ENCODE results near the gene CPEB3. TPM values are rescaled to one million over a fixed set of nuclear protein-coding genes. Genes with fewer than 3 reads are reported as not detected.

CPEB3 gene
- total and polyA plus RNA-seq, 2 donors (not counting 1 experiment from before 2014, with no cell fraction given): 0.37 to 0.66 TPM

DNA sequence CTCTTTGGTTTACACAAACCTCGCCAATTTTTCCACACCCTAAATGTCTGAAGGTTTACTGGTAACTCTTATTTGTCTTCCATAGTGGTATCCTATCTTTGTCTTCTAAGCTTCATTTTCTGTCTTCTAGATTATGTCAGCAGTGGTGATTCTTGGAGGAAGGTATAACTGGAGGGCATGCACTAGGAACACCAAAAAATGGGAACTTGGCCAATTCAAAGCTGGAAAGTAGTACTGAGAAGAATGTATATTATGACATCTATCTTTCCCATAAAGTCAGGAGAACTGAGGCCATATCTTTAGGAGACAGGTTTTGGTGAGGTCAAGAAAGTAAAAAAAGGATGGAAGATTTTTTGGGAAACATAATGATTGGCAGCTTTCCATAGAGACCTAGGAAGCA lies 113.3 kb downstream of the CPEB3 start:
- Histone ChIP-seq H3K4me1 (ENCODE audit: control insufficient read depth, extremely low read depth, insufficient read depth, low read length) (no peaks in the 10 kb centered on the region), H3K9ac (ENCODE audit: insufficient read depth, low read length) (no peak overlapping the region), H3K27ac (ENCODE audit: insufficient read depth, low read length) (no peak overlapping the region), H3K4me2 (ENCODE audit: extremely low read depth, insufficient read depth, low read length) (no peak overlapping the region), H3K36me3 (ENCODE audit: control insufficient read depth, insufficient read depth, low read length) (no peaks in the 10 kb centered on the region), H3K79me2 (ENCODE audit: control insufficient read depth, insufficient read depth, low read length) (no peaks in the 10 kb centered on the region), H2AFZ (ENCODE audit: low read length) (no peak overlapping the region), H3K4me3 (replicated peaks in 1 of 4; ENCODE audit: control extremely low read depth in 1 of 4, insufficient read depth in 1 of 4, low read depth in 3 of 4, low read length in 4 of 4) (no peak overlapping the region), H4K20me1 (ENCODE audit: control insufficient read depth, extremely low read depth, insufficient read depth, low read length) (no peaks in the 10 kb centered on the region), H3K27me3 (ENCODE audit: control insufficient read depth, insufficient read depth, low read length) (no peaks in the 10 kb centered on the region), H3K9me3 (ENCODE audit: control insufficient read depth, insufficient read depth, low read depth, low read length) (no peaks in the 10 kb centered on the region)
- no peak for TF ChIP-seq EZH2 (IDR thresholded peaks at IDR 0.05; ENCODE audit: low read length, missing control alignments)
- TF ChIP-seq, protein P1, sequence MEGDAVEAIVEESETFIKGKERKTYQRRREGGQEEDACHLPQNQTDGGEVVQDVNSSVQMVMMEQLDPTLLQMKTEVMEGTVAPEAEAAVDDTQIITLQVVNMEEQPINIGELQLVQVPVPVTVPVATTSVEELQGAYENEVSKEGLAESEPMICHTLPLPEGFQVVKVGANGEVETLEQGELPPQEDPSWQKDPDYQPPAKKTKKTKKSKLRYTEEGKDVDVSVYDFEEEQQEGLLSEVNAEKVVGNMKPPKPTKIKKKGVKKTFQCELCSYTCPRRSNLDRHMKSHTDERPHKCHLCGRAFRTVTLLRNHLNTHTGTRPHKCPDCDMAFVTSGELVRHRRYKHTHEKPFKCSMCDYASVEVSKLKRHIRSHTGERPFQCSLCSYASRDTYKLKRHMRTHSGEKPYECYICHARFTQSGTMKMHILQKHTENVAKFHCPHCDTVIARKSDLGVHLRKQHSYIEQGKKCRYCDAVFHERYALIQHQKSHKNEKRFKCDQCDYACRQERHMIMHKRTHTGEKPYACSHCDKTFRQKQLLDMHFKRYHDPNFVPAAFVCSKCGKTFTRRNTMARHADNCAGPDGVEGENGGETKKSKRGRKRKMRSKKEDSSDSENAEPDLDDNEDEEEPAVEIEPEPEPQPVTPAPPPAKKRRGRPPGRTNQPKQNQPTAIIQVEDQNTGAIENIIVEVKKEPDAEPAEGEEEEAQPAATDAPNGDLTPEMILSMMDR (conservative IDR thresholded peaks at IDR 0.05 in 1 of 2, IDR thresholded peaks at IDR 0.05 in 1 of 2; ENCODE audit: low read depth in 1 of 2, low read length in 2 of 2): no peak
- DNase-seq (ENCODE audit: low read depth in 2 of 2): no peak

DNA sequence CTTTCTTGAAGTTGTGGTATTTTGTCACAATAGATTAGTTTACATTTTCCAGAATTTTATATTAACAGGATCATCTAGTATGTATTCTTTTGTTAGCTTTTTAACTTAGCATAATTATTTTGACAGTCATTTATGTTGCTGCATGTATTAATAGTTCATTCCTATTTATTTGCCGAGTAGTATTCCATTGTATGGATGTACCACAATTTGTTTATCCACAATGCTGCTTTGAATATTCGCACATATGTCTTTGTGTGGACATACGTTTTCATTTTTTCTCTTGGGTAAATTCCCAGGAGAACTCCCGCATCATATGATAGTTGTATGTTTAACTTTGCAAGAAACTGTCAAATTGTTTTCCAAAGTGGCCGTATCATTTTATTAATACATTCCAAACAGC lies 115.7 kb downstream of the CPEB3 start:
- TF ChIP-seq, protein P1 (conservative IDR thresholded peaks at IDR 0.05 in 1 of 2, IDR thresholded peaks at IDR 0.05 in 1 of 2; ENCODE audit: low read depth in 1 of 2, low read length in 2 of 2): no peak
- TF ChIP-seq EZH2 (IDR thresholded peaks at IDR 0.05; ENCODE audit: low read length, missing control alignments): no peak
- Histone ChIP-seq H3K4me2 (ENCODE audit: extremely low read depth, insufficient read depth, low read length) (no peak overlapping the region), H3K4me1 (ENCODE audit: control insufficient read depth, extremely low read depth, insufficient read depth, low read length) (no peaks in the 10 kb centered on the region), H4K20me1 (ENCODE audit: control insufficient read depth, extremely low read depth, insufficient read depth, low read length) (no peaks in the 10 kb centered on the region), H3K27me3 (ENCODE audit: control insufficient read depth, insufficient read depth, low read length) (no peaks in the 10 kb centered on the region), H3K79me2 (ENCODE audit: control insufficient read depth, insufficient read depth, low read length) (no peaks in the 10 kb centered on the region), H2AFZ (ENCODE audit: low read length) (no peak overlapping the region), H3K9me3 (ENCODE audit: control insufficient read depth, insufficient read depth, low read depth, low read length) (no peaks in the 10 kb centered on the region), H3K36me3 (ENCODE audit: control insufficient read depth, insufficient read depth, low read length) (no peaks in the 10 kb centered on the region), H3K9ac (ENCODE audit: insufficient read depth, low read length) (no peak overlapping the region), H3K4me3 (replicated peaks in 1 of 4; ENCODE audit: control extremely low read depth in 1 of 4, insufficient read depth in 1 of 4, low read depth in 3 of 4, low read length in 4 of 4) (no peak overlapping the region), H3K27ac (ENCODE audit: insufficient read depth, low read length) (no peak overlapping the region)
- no peak for DNase-seq (ENCODE audit: low read depth in 2 of 2)

DNA sequence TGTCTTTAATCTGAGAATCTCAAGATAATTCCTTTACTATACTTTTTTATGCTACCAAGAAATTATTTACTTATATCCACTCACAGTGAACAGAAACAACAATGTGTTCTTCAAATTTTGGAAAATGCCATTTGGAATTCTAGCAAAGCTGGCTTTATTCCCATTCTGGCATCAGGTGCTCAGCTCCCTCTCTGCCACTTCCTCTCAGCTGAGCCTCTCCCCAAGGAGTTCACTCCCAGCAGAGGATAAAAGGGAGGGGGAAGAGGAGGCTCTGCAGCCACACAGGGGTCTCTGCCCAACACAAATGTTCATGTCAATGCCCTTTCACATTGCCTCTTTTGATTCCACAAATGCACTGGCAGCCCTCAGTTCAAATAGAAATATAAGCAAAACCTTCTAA lies 116.9 kb downstream of the CPEB3 start:
- no peaks in the 10 kb centered on the region for H3K9me3 ChIP-seq (ENCODE audit: control insufficient read depth, insufficient read depth, low read depth, low read length)
- H3K4me2 ChIP-seq (ENCODE audit: extremely low read depth, insufficient read depth, low read length): no peak overlapping the region
- H4K20me1 ChIP-seq (ENCODE audit: control insufficient read depth, extremely low read depth, insufficient read depth, low read length): no peaks in the 10 kb centered on the region
- H3K9ac ChIP-seq (ENCODE audit: insufficient read depth, low read length): no peak overlapping the region
- DNase-seq (ENCODE audit: low read depth in 2 of 2): no peak
- no peaks in the 10 kb centered on the region for H3K4me1 ChIP-seq (ENCODE audit: control insufficient read depth, extremely low read depth, insufficient read depth, low read length)
- H3K27ac ChIP-seq (ENCODE audit: insufficient read depth, low read length): no peak overlapping the region
- H3K36me3 ChIP-seq (ENCODE audit: control insufficient read depth, insufficient read depth, low read length): no peaks in the 10 kb centered on the region
- no peak overlapping the region for H2AFZ ChIP-seq (ENCODE audit: low read length)
- TF ChIP-seq EZH2 (IDR thresholded peaks at IDR 0.05; ENCODE audit: low read length, missing control alignments): no peak
- TF ChIP-seq, protein P1 (conservative IDR thresholded peaks at IDR 0.05 in 1 of 2, IDR thresholded peaks at IDR 0.05 in 1 of 2; ENCODE audit: low read depth in 1 of 2, low read length in 2 of 2): no peak
- no peaks in the 10 kb centered on the region for H3K79me2 ChIP-seq (ENCODE audit: control insufficient read depth, insufficient read depth, low read length)
- H3K4me3 ChIP-seq (replicated peaks in 1 of 4; ENCODE audit: control extremely low read depth in 1 of 4, insufficient read depth in 1 of 4, low read depth in 3 of 4, low read length in 4 of 4): no peak overlapping the region
- no peaks in the 10 kb centered on the region for H3K27me3 ChIP-seq (ENCODE audit: control insufficient read depth, insufficient read depth, low read length)
